PC-3 (cell line): Measurements from ENCODE around the gene UCP2. TPM values are rescaled to one million over a fixed set of nuclear protein-coding genes. Genes with fewer than 3 reads are reported as not detected.

Source experiments
- ATAC-seq: fragments of 200-7000 bp; cut with Tn5 transposase; 2 replicates; pipeline ENCODE4 v1.9.1; 2020; ENCODE audit warnings: mild to moderate bottlenecking, moderate library complexity
- BruUV-seq: library from RNA; stranded (reverse); fragments of 400-500 nt; replicated peaks from 2 replicates; lab custom pipeline; 2021; lab: Mats Ljungman, UMichigan
- CTCF ChIA-PET: fragments of 300-600 bp; sonication (Branson Sonifier 250); formaldehyde crosslinking; loops from one replicate; lab custom pipeline; 2022; ENCODE audit warnings: antibody characterized with exemption; lab: Charles Lee
- POLR2A ChIA-PET: fragments of 300-600 bp; sonication (Branson Sonifier 250); formaldehyde crosslinking; loops from one replicate; lab custom pipeline; 2022; ENCODE audit warnings: antibody characterized with exemption; ENCODE audit not compliant: unreplicated experiment; lab: Charles Lee
- DNase-seq: peaks from one replicate; pipeline ENCODE4 v3.0.0-alpha.2; 2015
- H2AFZ ChIP-seq: fragments of 300-600 bp; sonication (generic); 2 replicates; pipeline ENCODE4 v1.6.0; 2016; ENCODE audit warnings: antibody characterized with exemption, low read length
- H3F3A ChIP-seq: fragments of 300-600 bp; sonication (generic); one replicate; pipeline ENCODE4 v1.6.0; 2017; ENCODE audit warnings: antibody characterized with exemption, low read length, control low read depth, mild to moderate bottlenecking; ENCODE audit not compliant: unreplicated experiment
- H3K27ac ChIP-seq: fragments of 300-600 bp; sonication (generic); 2 replicates; pipeline ENCODE4 v1.5.1; 2016; ENCODE audit warnings: mild to moderate bottlenecking, low read length
- H3K27me3 ChIP-seq: fragments of 300-600 bp; sonication (generic); 2 replicates; pipeline ENCODE4 v1.6.1; 2016; ENCODE audit warnings: low read length, mixed read lengths
- H3K36me3 ChIP-seq: fragments of 300-600 bp; sonication (generic); 2 replicates; pipeline ENCODE4 v1.6.1; 2016; ENCODE audit warnings: low read depth, mixed run types, low read length, mixed read lengths
- H3K4me1 ChIP-seq: fragments of 300-600 bp; sonication (generic); 2 replicates; pipeline ENCODE4 v1.5.1; 2016; ENCODE audit warnings: low read length; ENCODE audit not compliant: insufficient read depth
- H3K4me2 ChIP-seq: fragments of 300-600 bp; sonication (generic); 2 replicates; pipeline ENCODE4 v1.6.0; 2016; ENCODE audit warnings: low read length
- H3K4me3 ChIP-seq: fragments of 300-600 bp; sonication (generic); 2 replicates; pipeline ENCODE4 v1.5.1; 2016; ENCODE audit warnings: mild to moderate bottlenecking, low read length, mixed read lengths
- H3K79me2 ChIP-seq: fragments of 300-600 bp; sonication (generic); 2 replicates; pipeline ENCODE4 v1.6.1; 2017; ENCODE audit warnings: low read length, mixed read lengths
- H3K9ac ChIP-seq: fragments of 300-600 bp; sonication (generic); 2 replicates; pipeline ENCODE4 v1.6.0; 2016; ENCODE audit warnings: mild to moderate bottlenecking, low read length
- H3K9me2 ChIP-seq: fragments of 300-600 bp; sonication (generic); replicated peaks from 2 replicates; pipeline ENCODE4 v1.6.1; 2016; ENCODE audit warnings: mixed run types, low read length, mixed read lengths
- H3K9me3 ChIP-seq: fragments of 300-600 bp; sonication (generic); 2 replicates; pipeline ENCODE4 v1.6.1; 2016; ENCODE audit warnings: low read length, mixed read lengths
- H4K20me1 ChIP-seq: fragments of 300-600 bp; sonication (generic); 2 replicates; pipeline ENCODE4 v1.6.1; 2016; ENCODE audit warnings: low read length, mixed read lengths
- CTCF ChIP-seq: fragments of 300-600 bp; sonication (generic); conservative IDR thresholded peaks from 2 replicates; pipeline ENCODE4 v1.5.1; 2017; ENCODE audit warnings: antibody characterized with exemption, low read depth, mild to moderate bottlenecking, low read length
- EZH2 ChIP-seq: fragments of 300-600 bp; sonication (generic); IDR thresholded peaks from one replicate; pipeline ENCODE4 v1.6.1; 2017; ENCODE audit warnings: antibody characterized with exemption, mild to moderate bottlenecking, low read length; ENCODE audit not compliant: unreplicated experiment
- EZH2phosphoT487 ChIP-seq: fragments of 300-600 bp; sonication (generic); IDR thresholded peaks from 2 replicates; pipeline ENCODE4 v1.6.1; 2018; ENCODE audit warnings: mild to moderate bottlenecking, antibody characterized with exemption, low read length, borderline replicate concordance
- intact Hi-C: fragments of 100-400 bp; cut with micrococcal nuclease; formaldehyde crosslinking; loops from 2 replicates; pipeline ENCODE4 v1.9.0; 2023
- total RNA-seq: library from RNA; depleted of rRNA; stranded (reverse); fragments of >200 nt; gene quantifications from 2 replicates; pipeline ENCODE4 v1.2.3, GENCODE V29; 2014

Gene UCP2
- total RNA-seq, 1 experiment from 2014 or later: 6.4 TPM

- no peaks in the 10 kb centered on the region for H3K36me3 ChIP-seq
- no peak overlapping the region for H3K9ac ChIP-seq
- no peak overlapping the region for H3K4me3 ChIP-seq
- POLR2A ChIA-PET: no interaction called here
- H3K4me1 ChIP-seq: peaks cover 7% of the 10 kb centered on the region
- DNase-seq (no peak), ATAC-seq (no peak)
- no peak overlapping the region for H2AFZ ChIP-seq
- no TSS peak for BruUV-seq
- H3K4me2 ChIP-seq: no peak overlapping the region
- TF ChIP-seq EZH2: no peak
- TF ChIP-seq EZH2phosphoT487: no peak
- no peak for TF ChIP-seq CTCF
- no peaks in the 10 kb centered on the region for H3F3A ChIP-seq
- no peaks in the 10 kb centered on the region for H3K27me3 ChIP-seq
- H4K20me1 ChIP-seq: no peaks in the 10 kb centered on the region
- CTCF ChIA-PET: no interaction called here
- H3K9me2 ChIP-seq: no peaks in the 10 kb centered on the region
- no peaks in the 10 kb centered on the region for H3K79me2 ChIP-seq
- intact Hi-C loops: loop anchor here (10.0 kb wide), 1 partner anchor 483 kb away; no protein-coding TSS in a partner anchor
- no peak overlapping the region for H3K27ac ChIP-seq
- H3K9me3 ChIP-seq: no peaks in the 10 kb centered on the region
Observed at GRCh38 chr11:73962101-73962705, 20.4 kb downstream of the UCP2 start.

- ATAC-seq: no peak
- TF ChIP-seq EZH2phosphoT487 (no peak), CTCF (no peak), EZH2 (no peak)
- CTCF ChIA-PET: no interaction called here
Observed at GRCh38 chr11:73961321-73961720, 21.3 kb downstream of the UCP2 start.

GRCh38 chr11:73958521-73959141 lies 24.0 kb downstream of the UCP2 start:
- peaks cover 8% of the 10 kb centered on the region for H3K4me1 ChIP-seq
- H3K36me3 ChIP-seq: no peaks in the 10 kb centered on the region
- TF ChIP-seq EZH2 (no peak), EZH2phosphoT487 (no peak), CTCF (no peak)
- no peak overlapping the region for H2AFZ ChIP-seq
- H3K9me3 ChIP-seq: no peaks in the 10 kb centered on the region
- no peaks in the 10 kb centered on the region for H3K79me2 ChIP-seq
- H3K9ac ChIP-seq: no peak overlapping the region
- no peak overlapping the region for H3K4me2 ChIP-seq
- no peak overlapping the region for H3K27ac ChIP-seq
- H3F3A ChIP-seq: no peaks in the 10 kb centered on the region
- ATAC-seq (0 out of 2 replicates have a peak, but pooled peaks have one; percentile 12), DNase-seq (no peak)
- no peaks in the 10 kb centered on the region for H3K9me2 ChIP-seq
- POLR2A ChIA-PET: interaction anchor here (0.6 kb wide), 1 partner anchor 179 kb away, joined by 4 read pairs; no protein-coding TSS in a partner anchor
- no peak overlapping the region for H3K4me3 ChIP-seq
- intact Hi-C loops: no loop called here
- no peaks in the 10 kb centered on the region for H4K20me1 ChIP-seq
- no peaks in the 10 kb centered on the region for H3K27me3 ChIP-seq
- no TSS peak for BruUV-seq
- CTCF ChIA-PET: no interaction called here

More at GRCh38 chr11:73961321-73961720, 21.3 kb downstream of the UCP2 start:
- POLR2A ChIA-PET: no interaction called here
- peak; percentile 13 for DNase-seq
- Histone ChIP-seq H3K27ac (no peak overlapping the region), H3K4me3 (no peak overlapping the region), H2AFZ (no peak overlapping the region), H3F3A (no peaks in the 10 kb centered on the region), H3K9me2 (no peaks in the 10 kb centered on the region), H3K4me2 (no peak overlapping the region), H3K79me2 (no peaks in the 10 kb centered on the region), H3K4me1 (peaks cover 8% of the 10 kb centered on the region), H4K20me1 (no peaks in the 10 kb centered on the region), H3K9ac (no peak overlapping the region), H3K9me3 (no peaks in the 10 kb centered on the region), H3K36me3 (no peaks in the 10 kb centered on the region), H3K27me3 (no peaks in the 10 kb centered on the region)
- BruUV-seq: no TSS peak
- intact Hi-C loops: loop anchor here (10.0 kb wide), 1 partner anchor 483 kb away; no protein-coding TSS in a partner anchor
